Measurements from ENCODE around the gene KCNE3.

DNA sequence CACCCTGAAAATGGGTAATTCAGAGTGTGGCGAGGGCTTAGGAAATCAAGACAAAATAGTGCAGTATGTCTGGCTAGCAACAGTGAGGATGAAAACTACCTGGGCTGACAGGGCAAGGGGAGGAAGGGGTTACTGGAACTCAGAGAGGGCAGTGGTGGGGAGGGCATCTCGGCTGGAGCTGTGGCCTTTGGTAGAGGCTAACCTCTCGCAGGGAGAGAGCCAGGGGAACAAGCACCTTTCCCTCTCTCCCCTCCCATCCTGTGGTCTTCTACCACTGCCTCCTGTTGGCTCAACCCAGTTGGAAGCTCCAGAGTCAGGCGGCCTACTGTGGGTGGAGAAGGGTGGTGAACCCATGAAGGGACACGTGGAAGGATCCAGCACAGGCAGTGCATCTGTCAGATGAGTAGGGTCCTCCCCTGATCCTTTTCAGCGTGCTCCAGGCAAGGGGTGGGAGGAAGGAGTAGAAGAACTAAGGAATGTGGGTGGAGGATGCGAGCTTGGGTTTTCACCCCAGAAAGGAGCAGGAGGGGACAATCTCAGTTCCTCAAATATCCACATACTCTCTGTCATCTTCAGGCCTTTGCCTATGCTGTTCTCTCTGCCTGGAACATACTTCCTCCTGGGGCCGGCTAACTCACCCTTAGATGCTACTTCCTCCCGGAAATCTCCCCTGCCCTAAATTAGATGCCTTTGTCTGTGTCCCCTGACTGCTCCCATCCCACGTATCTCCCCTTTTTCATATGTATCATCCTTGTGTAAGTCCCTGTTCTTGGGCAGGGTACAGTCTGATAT lies 6.2 kb upstream of the KCNE3 start:
- TF ChIP-seq, protein P1, sequence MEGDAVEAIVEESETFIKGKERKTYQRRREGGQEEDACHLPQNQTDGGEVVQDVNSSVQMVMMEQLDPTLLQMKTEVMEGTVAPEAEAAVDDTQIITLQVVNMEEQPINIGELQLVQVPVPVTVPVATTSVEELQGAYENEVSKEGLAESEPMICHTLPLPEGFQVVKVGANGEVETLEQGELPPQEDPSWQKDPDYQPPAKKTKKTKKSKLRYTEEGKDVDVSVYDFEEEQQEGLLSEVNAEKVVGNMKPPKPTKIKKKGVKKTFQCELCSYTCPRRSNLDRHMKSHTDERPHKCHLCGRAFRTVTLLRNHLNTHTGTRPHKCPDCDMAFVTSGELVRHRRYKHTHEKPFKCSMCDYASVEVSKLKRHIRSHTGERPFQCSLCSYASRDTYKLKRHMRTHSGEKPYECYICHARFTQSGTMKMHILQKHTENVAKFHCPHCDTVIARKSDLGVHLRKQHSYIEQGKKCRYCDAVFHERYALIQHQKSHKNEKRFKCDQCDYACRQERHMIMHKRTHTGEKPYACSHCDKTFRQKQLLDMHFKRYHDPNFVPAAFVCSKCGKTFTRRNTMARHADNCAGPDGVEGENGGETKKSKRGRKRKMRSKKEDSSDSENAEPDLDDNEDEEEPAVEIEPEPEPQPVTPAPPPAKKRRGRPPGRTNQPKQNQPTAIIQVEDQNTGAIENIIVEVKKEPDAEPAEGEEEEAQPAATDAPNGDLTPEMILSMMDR (IDR thresholded peaks at IDR 0.05; ENCODE audit: low read length): no peak
- TF ChIP-seq EZH2 (IDR thresholded peaks at IDR 0.05; ENCODE audit: borderline replicate concordance, low read length): no peak
